Measurements from ENCODE around the gene SLC4A11.

SLC4A11 gene

GRCh38 chr20:3239026-3239866 lies at the start of gene SLC4A11:
TSS of gene SLC4A11 (minus strand) at chr20:3239190. CDS start at chr20:3239137, 53 bp downstream.
- no peak for FAIRE-seq

- FAIRE-seq, result no peak
These were observed 44.3 kb upstream of the SLC4A11 start for GRCh38 chr20:3283222-3283820.

- FAIRE-seq, result no peak
These were observed 43.6 kb upstream of the SLC4A11 start for GRCh38 chr20:3282271-3283221.

GRCh38 chr20:3281437-3281836 lies 42.4 kb upstream of the SLC4A11 start:
- no peak for FAIRE-seq

GRCh38 chr20:3279761-3280160 lies 40.8 kb upstream of the SLC4A11 start:
- FAIRE-seq, result no peak

GRCh38 chr20:3277686-3278465 lies 38.9 kb upstream of the SLC4A11 start:
- FAIRE-seq, result no peak

GRCh38 chr20:3276680-3277015 lies 37.7 kb upstream of the SLC4A11 start:
- no peak for FAIRE-seq

GRCh38 chr20:3275966-3276679 lies 37.1 kb upstream of the SLC4A11 start:
- FAIRE-seq, result no peak

GRCh38 chr20:3275064-3275935 lies 36.3 kb upstream of the SLC4A11 start:
- FAIRE-seq, result no peak

GRCh38 chr20:3273371-3273770 lies 34.4 kb upstream of the SLC4A11 start:
- FAIRE-seq, result no peak

- FAIRE-seq, result no peak
These were observed 31.1 kb upstream of the SLC4A11 start for GRCh38 chr20:3270051-3270450.

GRCh38 chr20:3262566-3262965 lies 23.6 kb upstream of the SLC4A11 start:
- no peak for FAIRE-seq

- FAIRE-seq, result no peak
These were observed 19.4 kb upstream of the SLC4A11 start for GRCh38 chr20:3258429-3258828.

- no peak for FAIRE-seq
These were observed 16.7 kb upstream of the SLC4A11 start for GRCh38 chr20:3255728-3256127.

- no peak for FAIRE-seq
These were observed 12.8 kb upstream of the SLC4A11 start for GRCh38 chr20:3251806-3252205.

- FAIRE-seq, result no peak
These were observed 11.1 kb upstream of the SLC4A11 start for GRCh38 chr20:3250091-3250504.

GRCh38 chr20:3248993-3249347 lies 10.0 kb upstream of the SLC4A11 start:
- FAIRE-seq, result no peak

- no peak for FAIRE-seq
These were observed 9.4 kb upstream of the SLC4A11 start for GRCh38 chr20:3248167-3248992.

GRCh38 chr20:3247638-3248037 lies 8.6 kb upstream of the SLC4A11 start:
- no peak for FAIRE-seq

- no peak for FAIRE-seq
These were observed 7.7 kb upstream of the SLC4A11 start for GRCh38 chr20:3246682-3247081.
